Endodermal cell (in vitro differentiated cells): ENCODE results near the gene PSAPL1. TPM values are rescaled to one million over a fixed set of nuclear protein-coding genes. Genes with fewer than 3 reads are reported as not detected.

Experiments
- DNase-seq: peaks from one replicate; pipeline ENCODE4 v3.0.0-alpha.2; 2017
- H3K27ac ChIP-seq: 2 replicates; pipeline ENCODE4 v1.5.1; 2013; ENCODE audit warnings: mild to moderate bottlenecking, low read depth, low read length, moderate library complexity
- H3K27me3 ChIP-seq: 2 replicates; pipeline ENCODE4 v1.6.1; 2013; ENCODE audit warnings: mild to moderate bottlenecking, low read length, moderate library complexity; ENCODE audit not compliant: insufficient read depth, control insufficient read depth, poor library complexity, severe bottlenecking
- H3K36me3 ChIP-seq: 2 replicates; pipeline ENCODE4 v1.7.0; 2013; ENCODE audit warnings: mild to moderate bottlenecking, low read length, moderate library complexity; ENCODE audit not compliant: control insufficient read depth, insufficient read depth
- H3K4me1 ChIP-seq: one replicate; pipeline ENCODE4 v1.7.0; 2013; ENCODE audit warnings: low read length; ENCODE audit not compliant: control insufficient read depth, insufficient read depth
- H3K4me3 ChIP-seq: 2 replicates; pipeline ENCODE4 v1.5.1; 2013; ENCODE audit warnings: mild to moderate bottlenecking, low read length, moderate library complexity
- H3K9ac ChIP-seq: 2 replicates; pipeline ENCODE4 v1.6.1; 2013; ENCODE audit warnings: mild to moderate bottlenecking, low read length, moderate library complexity; ENCODE audit not compliant: poor library complexity, severe bottlenecking; ENCODE audit errors: extremely low read depth
- H3K9me3 ChIP-seq: 2 replicates; pipeline ENCODE4 v1.6.1; 2013; ENCODE audit warnings: mild to moderate bottlenecking, low read length, moderate library complexity; ENCODE audit not compliant: control insufficient read depth
- H3K27ac Mint-ChIP-seq: 2 replicates; pipeline ENCODE4 v1.8.0; 2020; ENCODE audit warnings: mixed read lengths
- H3K27me3 Mint-ChIP-seq: 2 replicates; pipeline ENCODE4 v1.8.0; 2021; ENCODE audit warnings: mild to moderate bottlenecking, mixed read lengths; ENCODE audit not compliant: insufficient read depth
- H3K36me3 Mint-ChIP-seq: 2 replicates; pipeline ENCODE4 v1.8.0; 2020; ENCODE audit warnings: low read depth, mixed read lengths
- H3K4me1 Mint-ChIP-seq: 2 replicates; pipeline ENCODE4 v1.8.0; 2020; ENCODE audit warnings: mixed read lengths
- H3K4me3 Mint-ChIP-seq: 2 replicates; pipeline ENCODE4 v1.8.0; 2020; ENCODE audit warnings: mild to moderate bottlenecking, moderate library complexity, mixed read lengths
- H3K9me3 Mint-ChIP-seq: 2 replicates; pipeline ENCODE4 v1.8.0; 2020; ENCODE audit warnings: mild to moderate bottlenecking, mixed read lengths
- CTCF ChIP-seq: fragments of 200-600 bp; sonication (generic); conservative IDR thresholded peaks from 2 replicates; pipeline ENCODE4 v1.5.0; 2021; ENCODE audit warnings: antibody characterized with exemption, mild to moderate bottlenecking
- WGBS, 2 experiments: methylation state at CpG; one replicate each; pipeline versions ENCODE4 v1.1.5 to v1.1.7; 2013; ENCODE audit warnings: missing lambda C conversion rate in 2 of 2, mixed read lengths in 1 of 2; ENCODE audit not compliant: insufficient coverage in 1 of 2, insufficient read length in 1 of 2; 5-methylcytosine and 5-hydroxymethylcytosine counted together
- total RNA-seq, 2 donors: library from RNA; stranded (reverse); fragmentation: NEBNext Ultra II Directional in 1 of 2; extraction: Animal tissue kit (Norgen Biotek cat#: 25700) in 1 of 2; gene quantifications; 2 replicates in 1 of 2; 3 replicates in 1 of 2; pipeline ENCODE4 v1.2.1, GENCODE V29; 2021

The PSAPL1 gene
- total RNA-seq, 2 donors from 2014 or later: 0.13 to 0.24 TPM

- no peaks in the 10 kb centered on the region for H3K27me3 ChIP-seq
- Mint-ChIP-seq H3K4me3 (no peak overlapping the region), H3K36me3 (no peaks in the 10 kb centered on the region), H3K27ac (no peak overlapping the region), H3K4me1 (peaks cover 22% of the 10 kb centered on the region), H3K27me3 (peaks cover under 1% of the 10 kb centered on the region), H3K9me3 (no peaks in the 10 kb centered on the region)
- H3K4me1 ChIP-seq: no peaks in the 10 kb centered on the region
- no peak overlapping the region for H3K4me3 ChIP-seq
- no peak overlapping the region for H3K9ac ChIP-seq
- 90 to 98% methylated on average over 17 to 28 of the region's 28 CpGs for WGBS, 2 experiments
- no peak for TF ChIP-seq CTCF
- H3K36me3 ChIP-seq: no peaks in the 10 kb centered on the region
- peak; percentile 56 for DNase-seq
- H3K27ac ChIP-seq: no peak overlapping the region
- H3K9me3 ChIP-seq: no peaks in the 10 kb centered on the region
Observed at GRCh38 chr4:7425591-7426468, 8.9 kb downstream of the PSAPL1 start.

- Histone ChIP-seq H3K27me3 (no peaks in the 10 kb centered on the region), H3K9ac (no peak overlapping the region), H3K4me3 (no peak overlapping the region), H3K27ac (no peak overlapping the region), H3K4me1 (no peaks in the 10 kb centered on the region), H3K36me3 (no peaks in the 10 kb centered on the region), H3K9me3 (no peaks in the 10 kb centered on the region)
- no peak for DNase-seq
- Mint-ChIP-seq H3K9me3 (no peaks in the 10 kb centered on the region), H3K27ac (no peak overlapping the region), H3K27me3 (peaks cover 2% of the 10 kb centered on the region), H3K4me3 (no peak overlapping the region), H3K36me3 (no peaks in the 10 kb centered on the region), H3K4me1 (peaks cover 16% of the 10 kb centered on the region)
- TF ChIP-seq CTCF: no peak
- WGBS, 2 experiments: 93 to 94% methylated on average over 13 of the region's 13 CpGs
Observed at GRCh38 chr4:7425124-7425523, 9.6 kb downstream of the PSAPL1 start.

GRCh38 chr4:7424553-7425111 lies 10.1 kb downstream of the PSAPL1 start:
- H3K27me3 Mint-ChIP-seq: peaks cover 2% of the 10 kb centered on the region
- no peaks in the 10 kb centered on the region for H3K9me3 Mint-ChIP-seq
- H3K27me3 ChIP-seq: no peaks in the 10 kb centered on the region
- no peaks in the 10 kb centered on the region for H3K36me3 Mint-ChIP-seq
- H3K9ac ChIP-seq: no peak overlapping the region
- no peaks in the 10 kb centered on the region for H3K9me3 ChIP-seq
- no peak overlapping the region for H3K4me3 Mint-ChIP-seq
- peaks cover 13% of the 10 kb centered on the region for H3K4me1 Mint-ChIP-seq
- no peaks in the 10 kb centered on the region for H3K36me3 ChIP-seq
- no peak overlapping the region for H3K27ac Mint-ChIP-seq
- DNase-seq: peak; percentile 57
- H3K27ac ChIP-seq: no peak overlapping the region
- no peaks in the 10 kb centered on the region for H3K4me1 ChIP-seq
- no peak overlapping the region for H3K4me3 ChIP-seq
- TF ChIP-seq CTCF: no peak
- 87 to 88% methylated on average over 10 to 18 of the region's 18 CpGs for WGBS, 2 experiments
